GM18873 (cell line): ENCODE data around the gene ACTL10.

Experiments
- ATAC-seq: cut with Tn5 transposase; IDR thresholded peaks from one replicate; pipeline ENCODE4 v1.9.1; 2021; ENCODE audit warnings: mild to moderate bottlenecking, moderate library complexity, moderate number of reproducible peaks; ENCODE audit not compliant: unreplicated experiment, low FRiP score

The ACTL10 gene

DNA sequence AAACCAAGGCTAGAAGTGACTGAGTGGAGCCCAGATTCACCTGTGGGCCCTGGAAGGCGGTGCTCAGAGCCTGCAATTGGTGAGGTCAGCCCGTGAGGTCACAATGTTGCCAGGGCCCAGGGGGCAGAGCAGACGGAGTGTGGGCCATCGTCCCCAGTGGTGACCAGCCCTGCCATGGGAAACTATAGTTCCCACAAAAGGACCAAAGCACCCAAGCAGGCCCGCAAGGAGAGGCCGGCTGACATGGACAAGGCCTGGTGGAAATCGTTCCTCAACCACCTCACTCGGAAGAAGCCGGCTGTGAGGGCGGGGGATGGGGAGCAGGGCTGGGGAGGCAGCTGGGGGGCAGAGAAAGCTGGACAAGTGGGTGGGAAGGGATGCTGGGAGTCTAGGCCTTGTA, 4.6 kb upstream of the ACTL10 start, which contains the start of gene C20orf144:
C20orf144 (plus strand) TSS at position 156 of the 400 bp plus-strand sequence; CDS start at position 175, 19 bp downstream.
- no peak for ATAC-seq

GRCh38 chr20:33663161-33664084, 3.3 kb upstream of the ACTL10 start:
- no peak for ATAC-seq

GRCh38 chr20:33664085-33664761, 2.5 kb upstream of the ACTL10 start:
- ATAC-seq: no peak

DNA sequence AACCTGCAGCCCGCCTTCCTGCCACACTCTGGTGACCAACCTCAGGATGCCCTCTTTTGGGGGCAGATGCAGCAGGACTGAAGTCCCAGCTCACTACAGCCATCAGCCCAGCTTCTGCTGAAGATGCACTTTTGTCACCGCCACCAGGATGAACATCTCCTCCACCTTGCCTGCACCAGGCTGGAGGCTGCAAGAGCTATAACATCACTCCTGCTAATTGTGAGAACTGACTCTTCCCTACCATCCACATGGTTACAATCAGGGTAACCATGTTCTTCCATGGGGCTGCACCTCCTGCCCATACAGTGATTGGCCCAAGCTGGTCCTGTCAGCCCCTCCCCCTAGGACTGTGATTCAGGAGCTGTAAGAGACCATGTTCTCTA, 2.0 kb upstream of the ACTL10 start:
- ATAC-seq: no peak

DNA sequence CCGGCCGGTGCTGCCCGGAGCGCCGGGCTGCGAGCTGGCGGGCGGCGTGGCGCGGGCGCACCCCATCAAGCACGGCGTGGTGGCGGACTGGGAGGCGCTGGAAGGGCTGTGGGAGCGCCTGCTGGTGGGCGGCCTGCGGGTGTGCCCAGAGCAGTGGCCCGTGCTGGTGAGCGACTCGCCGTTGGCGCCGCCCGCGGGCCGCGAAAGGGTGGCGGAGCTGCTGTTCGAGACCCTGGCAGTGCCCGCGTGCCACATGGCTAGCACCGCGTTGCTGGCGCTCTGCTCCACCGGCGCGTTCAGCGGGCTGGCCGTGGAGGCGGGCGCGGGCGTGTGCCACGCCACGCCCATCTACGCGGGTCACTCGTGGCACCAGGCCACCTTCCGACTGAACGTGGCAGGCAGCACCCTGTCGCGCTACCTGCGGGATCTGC, 517 bp downstream of the ACTL10 start:
- peak; percentile 11 for ATAC-seq

DNA sequence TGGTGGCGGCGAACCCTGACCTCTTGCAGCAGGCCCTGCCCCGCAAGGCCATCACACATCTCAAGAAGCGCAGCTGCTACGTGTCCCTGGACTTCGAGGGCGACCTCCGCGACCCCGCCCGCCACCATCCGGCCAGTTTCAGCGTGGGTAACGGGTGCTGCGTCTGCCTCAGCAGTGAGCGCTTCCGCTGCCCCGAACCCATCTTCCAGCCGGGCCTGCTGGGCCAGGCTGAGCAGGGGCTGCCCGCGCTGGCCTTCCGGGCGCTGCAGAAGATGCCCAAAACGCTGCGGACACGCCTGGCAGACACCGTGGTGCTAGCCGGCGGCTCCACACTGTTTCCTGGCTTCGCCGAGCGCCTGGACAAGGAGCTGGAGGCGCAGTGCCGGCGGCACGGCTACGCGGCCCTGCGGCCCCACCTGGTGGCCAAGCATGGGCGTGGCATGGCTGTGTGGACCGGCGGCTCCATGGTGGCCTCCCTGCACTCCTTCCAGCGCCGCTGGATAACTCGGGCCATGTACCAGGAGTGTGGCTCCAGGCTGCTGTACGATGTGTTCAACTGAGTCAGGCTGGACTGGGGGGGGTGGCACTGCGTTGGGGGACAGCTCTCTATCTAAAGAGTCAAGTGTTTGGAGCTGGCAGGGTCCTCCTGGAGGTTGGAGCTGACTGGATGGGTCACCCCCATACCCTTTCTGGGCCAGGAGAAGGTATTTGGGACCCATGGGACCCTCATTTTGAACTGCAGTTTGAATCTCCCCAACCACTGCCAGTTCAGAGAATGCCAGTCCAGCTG, 1.1 kb downstream of the ACTL10 start:
- peak; percentile 31 for ATAC-seq

- ATAC-seq: no peak
Observed at GRCh38 chr20:33668466-33669155, 1.9 kb downstream of the ACTL10 start.

- ATAC-seq: no peak
Observed at GRCh38 chr20:33669224-33669623, 2.5 kb downstream of the ACTL10 start.

DNA sequence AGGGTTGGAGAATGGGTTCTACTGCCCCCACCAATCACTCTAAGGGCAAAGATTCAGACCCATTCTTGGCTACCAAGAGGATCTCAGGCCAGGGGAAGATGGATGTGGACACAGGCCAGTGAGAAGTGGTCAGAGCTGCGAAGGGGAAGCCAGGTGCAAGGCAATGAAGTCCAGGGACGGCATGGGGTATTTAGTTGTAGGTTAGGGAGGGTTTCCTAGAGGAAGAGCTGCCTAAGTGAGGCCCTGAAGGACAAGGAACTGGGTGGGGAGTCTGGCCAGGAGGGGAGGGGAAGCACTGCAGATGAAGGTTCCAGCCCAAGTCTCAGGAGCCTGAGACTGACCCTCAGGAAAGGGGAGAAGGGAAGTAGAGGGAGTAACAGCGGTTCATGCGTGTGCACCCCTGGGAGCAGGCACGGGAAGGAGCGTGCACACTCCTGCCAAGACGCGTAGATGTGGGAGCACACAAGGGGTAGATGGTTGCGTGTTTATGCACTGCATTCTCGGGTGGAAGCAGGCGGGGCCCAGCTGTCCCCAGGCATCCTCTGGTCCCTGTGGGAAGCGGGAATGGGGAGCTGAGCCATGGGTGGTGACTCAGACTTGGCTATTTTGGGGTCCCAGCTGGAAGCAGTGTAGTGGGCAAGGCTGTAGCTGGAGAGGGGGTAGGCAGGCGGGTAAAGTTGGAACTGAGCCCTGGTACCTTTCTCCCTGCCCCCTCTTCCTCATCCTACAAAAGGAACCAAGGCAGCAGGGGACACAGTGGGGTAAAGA, 3.3 kb downstream of the ACTL10 start:
- no peak for ATAC-seq

- ATAC-seq: no peak
Observed at GRCh38 chr20:33670715-33671499, 4.2 kb downstream of the ACTL10 start.

DNA sequence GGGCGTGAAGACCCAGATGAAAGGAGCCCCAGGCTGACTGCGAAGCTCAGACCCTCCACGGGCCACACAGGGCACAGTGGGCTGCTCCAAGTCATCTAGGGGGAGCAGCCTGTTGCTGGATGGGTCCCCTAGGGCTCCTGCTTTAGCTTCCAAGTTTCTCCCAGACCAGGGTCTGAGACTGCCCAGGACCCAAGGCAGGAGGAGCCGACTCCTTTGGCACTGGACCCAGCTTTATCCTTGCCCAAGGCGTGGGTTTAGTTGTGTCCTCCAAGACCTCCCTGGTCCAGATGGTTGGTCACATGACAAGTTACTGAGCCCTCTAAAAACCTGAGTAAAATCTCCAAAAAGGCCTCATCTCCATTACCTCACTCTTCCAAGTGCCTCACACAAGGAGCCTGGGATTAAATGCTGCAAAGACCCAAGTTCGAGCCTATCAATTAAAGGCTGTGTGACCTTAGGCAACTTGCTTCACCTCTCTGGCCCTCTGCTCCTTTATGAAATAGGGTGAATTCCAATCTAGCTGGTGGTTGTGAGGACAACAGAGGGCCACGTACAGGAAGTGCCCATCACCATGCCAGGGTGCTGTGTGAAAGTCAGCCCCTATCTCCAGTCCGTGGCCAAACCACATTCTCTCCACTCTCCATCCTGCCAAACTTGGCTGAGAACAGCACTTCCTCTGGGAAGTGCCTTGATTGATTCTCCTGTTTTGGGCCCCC, 5.0 kb downstream of the ACTL10 start:
- no peak for ATAC-seq

DNA sequence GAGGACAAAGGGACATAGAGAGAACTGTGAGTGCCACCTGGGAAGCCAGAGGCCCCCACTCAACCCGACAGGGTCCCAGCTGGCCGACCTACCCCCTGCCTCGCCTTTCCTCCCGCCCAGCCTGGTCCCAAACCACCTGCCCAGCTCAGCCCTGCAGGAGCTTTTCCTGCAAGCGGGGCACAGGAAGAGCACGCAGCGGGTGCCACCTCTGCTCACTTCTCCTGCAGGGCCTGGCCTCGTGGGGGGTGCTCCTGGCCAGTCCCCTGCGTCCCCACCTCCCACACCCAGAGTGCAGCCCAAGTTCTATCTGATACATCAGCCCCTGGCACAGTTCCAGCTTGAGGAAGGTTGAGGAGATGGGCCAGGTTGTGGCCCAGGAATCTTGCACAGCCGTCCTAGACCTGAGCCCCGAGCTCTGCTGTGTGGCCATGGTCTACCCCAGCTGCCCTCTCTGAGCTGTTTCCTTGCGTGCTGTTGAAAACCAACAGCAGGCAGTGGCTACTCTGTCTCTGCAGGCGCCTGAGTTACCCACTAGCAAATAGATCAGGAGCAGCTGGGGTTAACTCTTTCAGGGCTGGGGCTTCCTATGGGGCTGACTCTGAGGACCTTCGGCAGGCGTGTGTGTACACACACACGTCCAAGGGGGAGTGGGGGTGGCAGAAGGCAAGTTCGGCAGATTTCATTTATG, 5.8 kb downstream of the ACTL10 start:
- ATAC-seq: no peak

- ATAC-seq: no peak
Observed at GRCh38 chr20:33673114-33673409, 6.3 kb downstream of the ACTL10 start.

- no peak for ATAC-seq
Observed at GRCh38 chr20:33673410-33674293, 6.9 kb downstream of the ACTL10 start.

DNA sequence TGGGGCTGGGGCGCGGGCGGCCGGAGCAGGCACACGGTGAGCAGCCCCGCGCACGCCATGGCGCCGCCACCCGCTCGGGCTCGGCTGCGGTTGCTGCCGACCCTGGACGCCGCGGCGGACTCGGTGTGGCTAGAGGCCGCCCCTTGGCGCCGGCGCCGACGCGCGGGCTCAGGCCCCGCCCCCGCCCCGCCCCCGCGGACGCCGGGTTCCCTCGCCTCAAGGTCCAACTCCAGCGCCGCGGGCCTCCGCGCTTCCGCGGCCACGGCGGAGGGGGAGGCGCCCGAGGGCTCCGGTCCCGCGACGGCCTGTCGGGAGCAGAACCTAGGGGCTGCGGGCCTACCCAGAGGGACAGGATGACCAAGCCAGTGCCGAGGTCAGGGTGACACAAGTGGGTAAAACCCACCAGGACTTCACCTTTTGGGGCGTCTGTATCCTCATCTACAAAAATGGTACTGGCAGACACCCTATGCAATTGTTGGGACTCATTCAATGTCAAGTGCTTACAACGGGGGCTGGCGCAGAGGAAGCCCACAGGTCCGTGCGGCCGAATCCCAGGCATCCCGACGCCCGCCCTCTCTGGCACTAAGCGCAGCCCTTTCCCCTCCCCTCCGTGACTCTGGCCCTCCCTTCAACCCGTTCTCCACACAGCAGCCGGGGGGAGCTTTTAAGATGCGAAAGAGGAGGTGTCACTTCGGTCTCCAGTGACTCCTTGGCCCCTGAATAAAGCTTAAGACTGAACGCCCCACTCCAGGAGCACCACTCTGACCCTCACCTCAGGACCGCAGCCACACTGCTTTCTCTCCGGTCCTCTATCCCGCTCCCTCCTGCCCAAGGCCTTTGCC, 7.8 kb downstream of the ACTL10 start, which contains the start of gene NECAB3:
NECAB3 (minus strand) TSS at position 135 of the 842 bp plus-strand sequence; CDS start at position 59, 76 bp downstream.
- no peak for ATAC-seq
